ENCODE measurements around the gene MYO1H.
"Not testable (repeated sequence)": the region's sequence is repeated elsewhere in the genome, so short reads cannot be mapped to it uniquely, and the experiment has no call there.

The MYO1H gene

GRCh38 chr12:109343677-109344076, 4.0 kb upstream of the MYO1H start:
- DNase-seq (ENCODE audit: low spot score), result no peak

- DNase-seq (ENCODE audit: low spot score), result no peak
These were observed 2.3 kb upstream of the MYO1H start for GRCh38 chr12:109345428-109345827.

- no peak for DNase-seq (ENCODE audit: low spot score)
These were observed 780 bp upstream of the MYO1H start for GRCh38 chr12:109346920-109347319.

GRCh38 chr12:109352184-109352583, 4.5 kb downstream of the MYO1H start:
- DNase-seq (ENCODE audit: low spot score), result no peak

GRCh38 chr12:109356577-109356976, 8.9 kb downstream of the MYO1H start:
- no peak for DNase-seq (ENCODE audit: low spot score)

- no peak for DNase-seq (ENCODE audit: low spot score)
These were observed 9.3 kb downstream of the MYO1H start for GRCh38 chr12:109357032-109357431.

GRCh38 chr12:109358154-109358869, 10.6 kb downstream of the MYO1H start:
- no peak for DNase-seq (ENCODE audit: low spot score)

GRCh38 chr12:109359131-109359690, 11.5 kb downstream of the MYO1H start:
- no peak for DNase-seq (ENCODE audit: low spot score)

- no peak for DNase-seq (ENCODE audit: low spot score)
These were observed 22.1 kb downstream of the MYO1H start for GRCh38 chr12:109369831-109370230.

- DNase-seq (ENCODE audit: low spot score), result no peak
These were observed 29.5 kb downstream of the MYO1H start for GRCh38 chr12:109377139-109377685.

- DNase-seq (ENCODE audit: low spot score), result no peak
These were observed 30.9 kb downstream of the MYO1H start for GRCh38 chr12:109378569-109378968.

- DNase-seq (ENCODE audit: low spot score), result no peak
These were observed 34.3 kb downstream of the MYO1H start for GRCh38 chr12:109382031-109382430.

GRCh38 chr12:109383240-109383639, 35.5 kb downstream of the MYO1H start:
- no peak for DNase-seq (ENCODE audit: low spot score)

GRCh38 chr12:109385339-109386058, 37.8 kb downstream of the MYO1H start:
- DNase-seq (ENCODE audit: low spot score), result no peak

GRCh38 chr12:109386059-109386433, 38.3 kb downstream of the MYO1H start:
- no peak for DNase-seq (ENCODE audit: low spot score)

GRCh38 chr12:109387425-109388166, 39.9 kb downstream of the MYO1H start:
- no peak for DNase-seq (ENCODE audit: low spot score)

GRCh38 chr12:109388167-109388563, 40.5 kb downstream of the MYO1H start:
- no peak for DNase-seq (ENCODE audit: low spot score)

GRCh38 chr12:109389146-109389545, 41.4 kb downstream of the MYO1H start:
- no peak for DNase-seq (ENCODE audit: low spot score)

GRCh38 chr12:109393437-109394345, 46.0 kb downstream of the MYO1H start:
- DNase-seq (ENCODE audit: low spot score), result peak; percentile 48

- no peak for DNase-seq (ENCODE audit: low spot score)
These were observed 47.2 kb downstream of the MYO1H start for GRCh38 chr12:109394891-109395290.

- DNase-seq (ENCODE audit: low spot score), result not testable (repeated sequence)
These were observed 57.1 kb downstream of the MYO1H start for GRCh38 chr12:109404841-109405240.
